HG02571 (cell line): ENCODE results near the gene PMEPA1.

Experiments
- ATAC-seq: cut with Tn5 transposase; IDR thresholded peaks from one replicate; pipeline ENCODE4 v1.9.1; 2021; ENCODE audit warnings: mild to moderate bottlenecking, moderate library complexity; ENCODE audit not compliant: unreplicated experiment

The PMEPA1 gene

DNA sequence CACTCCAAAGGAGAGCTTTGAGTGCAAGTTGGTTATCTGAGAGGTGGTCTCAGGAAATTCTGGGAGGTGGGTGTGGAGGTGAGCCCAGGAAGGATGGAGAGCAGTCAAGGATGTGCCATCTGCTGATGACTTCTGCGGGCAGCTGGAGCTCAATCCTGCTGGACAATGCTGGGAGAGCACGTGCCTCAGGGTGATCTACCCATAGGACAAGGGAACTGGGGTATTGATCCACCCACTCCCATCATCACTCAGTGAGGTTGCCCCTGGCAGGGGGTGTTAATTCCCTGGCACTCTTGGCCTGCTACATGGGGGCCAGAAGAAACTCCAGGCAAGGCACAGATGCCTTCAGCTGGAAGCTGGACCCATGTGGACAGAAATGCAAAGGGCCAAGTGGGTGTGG, 82.5 kb downstream of the PMEPA1 start:
- no peak for ATAC-seq

DNA sequence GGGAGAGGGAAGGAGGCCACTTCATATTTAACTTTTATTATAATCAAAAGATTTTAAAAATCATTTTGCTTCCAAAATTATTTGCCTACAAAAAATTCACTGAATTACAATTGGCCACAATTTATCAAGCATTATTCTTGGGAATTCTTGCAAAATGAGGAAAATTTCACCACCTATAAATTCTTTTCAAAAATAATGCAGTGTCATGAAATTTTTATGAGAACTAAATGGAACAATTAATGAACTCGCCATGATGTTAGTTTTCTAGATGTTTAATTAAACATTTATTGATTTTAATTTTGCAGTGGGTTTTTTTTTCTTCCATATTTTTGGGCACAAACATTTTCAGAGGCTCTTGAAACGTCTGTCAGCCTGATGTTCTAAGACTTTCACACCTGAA, 83.8 kb downstream of the PMEPA1 start:
- no peak for ATAC-seq

DNA sequence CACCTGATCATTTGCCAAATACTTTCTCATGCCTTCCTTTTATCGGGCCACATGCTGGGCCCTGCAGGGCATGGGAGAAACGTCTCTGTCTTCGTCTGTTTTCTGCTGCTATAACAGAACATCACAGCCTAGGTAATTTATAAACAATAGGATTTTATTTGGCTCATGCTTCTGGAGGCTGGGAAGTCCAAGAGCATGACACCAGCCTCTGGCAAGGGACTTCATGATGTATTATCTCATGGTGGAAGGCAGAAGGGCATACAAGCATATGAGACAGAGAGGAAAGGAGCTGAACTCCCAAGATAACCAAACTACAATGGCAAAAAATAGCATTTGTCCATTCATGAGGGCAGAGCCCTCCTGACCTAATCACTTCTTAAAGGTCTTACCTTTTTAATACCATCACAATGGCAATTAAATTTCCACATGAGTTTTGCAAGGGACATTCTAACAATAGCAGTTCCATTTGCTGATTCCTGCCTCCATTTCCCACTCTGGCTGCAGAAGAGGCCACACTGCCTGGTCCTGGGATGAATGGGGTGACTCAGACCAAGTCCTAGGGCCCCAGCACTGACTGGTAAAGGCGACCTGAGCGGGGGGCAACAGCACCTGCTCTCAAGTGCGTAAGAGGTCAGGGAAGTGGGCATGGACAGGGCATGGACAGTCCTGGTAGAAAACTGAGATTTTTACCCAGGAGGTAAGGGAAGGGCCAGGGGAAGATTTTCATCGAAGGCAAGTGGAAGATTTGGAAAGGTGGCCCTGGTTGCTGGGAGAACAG, 84.4 kb downstream of the PMEPA1 start:
- ATAC-seq, result no peak

DNA sequence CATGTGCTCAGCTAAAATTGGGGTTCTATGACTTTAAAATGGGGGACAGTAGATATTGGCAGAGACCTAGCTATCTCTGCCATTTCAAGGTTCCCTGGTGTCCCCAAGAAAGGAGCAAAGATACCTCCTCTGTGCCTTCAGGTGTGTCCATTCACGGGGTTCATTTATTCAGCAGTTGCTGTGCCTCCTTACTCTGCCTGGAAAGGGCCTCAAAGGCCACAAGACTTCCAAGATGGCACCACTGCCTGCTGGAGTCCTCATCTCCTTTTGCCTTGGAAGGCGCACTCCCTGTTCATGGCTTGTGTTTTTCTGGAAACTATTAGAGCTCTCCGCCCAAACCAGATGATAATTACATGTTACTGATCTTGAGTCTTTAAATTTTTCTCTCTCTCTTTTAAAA, 85.7 kb downstream of the PMEPA1 start:
- ATAC-seq, result no peak

DNA sequence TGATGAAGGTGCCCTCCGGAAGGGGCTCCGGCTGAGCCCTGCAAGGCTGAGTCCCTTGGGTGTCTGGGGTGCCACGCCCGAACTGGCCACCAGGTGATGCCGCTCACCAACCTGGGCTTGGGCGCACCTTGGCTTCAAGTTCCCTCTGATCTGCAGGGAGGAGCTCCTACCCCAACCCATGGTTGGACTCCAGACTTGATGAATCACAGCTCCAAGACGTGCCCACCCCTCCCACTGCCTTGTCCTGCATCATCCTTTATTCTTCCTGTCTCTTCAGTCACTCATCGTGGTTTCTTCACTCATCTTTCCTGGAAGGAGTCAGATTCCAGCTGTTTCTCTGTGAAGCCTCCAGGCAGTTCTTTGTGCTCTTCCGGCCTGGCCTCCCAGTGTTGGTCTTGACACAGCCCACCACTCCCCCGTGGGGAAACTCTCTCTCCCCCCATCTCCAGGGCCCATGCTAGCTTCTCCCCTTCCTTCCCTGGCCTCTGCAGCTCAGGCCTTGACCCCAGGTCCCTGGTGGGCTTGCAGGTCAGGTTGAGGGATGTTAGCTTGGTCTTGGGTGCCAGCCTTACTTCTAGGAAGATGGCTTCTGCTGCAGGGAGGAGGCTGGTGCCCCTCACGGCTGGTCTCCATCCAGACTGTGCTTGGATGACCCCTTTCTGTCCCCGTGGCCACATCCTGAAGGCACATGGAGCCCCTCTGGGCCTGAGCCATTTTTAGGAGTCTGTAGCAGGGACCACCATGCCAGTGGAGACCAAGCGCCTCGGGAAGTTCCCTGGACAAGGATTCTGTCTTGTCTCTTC, 87.0 kb downstream of the PMEPA1 start:
- no peak for ATAC-seq

DNA sequence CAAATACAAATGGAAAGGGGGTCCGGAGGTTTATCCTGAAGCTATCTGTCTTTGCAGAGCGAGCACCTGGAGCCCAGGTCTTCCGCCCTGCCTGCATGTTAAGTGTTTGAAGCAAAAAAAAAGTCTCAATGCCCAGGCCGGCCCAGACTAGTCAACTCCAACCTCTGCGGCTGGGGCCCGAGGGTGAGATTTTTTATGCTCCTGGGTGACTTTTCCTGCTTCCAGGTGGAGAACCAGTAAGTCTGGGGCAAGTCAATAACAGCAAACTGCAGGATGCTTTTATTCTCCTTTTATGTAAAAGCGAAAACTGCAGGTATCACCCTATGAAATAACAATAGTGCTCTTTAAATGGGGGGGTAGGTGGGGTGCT, 87.6 kb downstream of the PMEPA1 start:
- no peak for ATAC-seq

DNA sequence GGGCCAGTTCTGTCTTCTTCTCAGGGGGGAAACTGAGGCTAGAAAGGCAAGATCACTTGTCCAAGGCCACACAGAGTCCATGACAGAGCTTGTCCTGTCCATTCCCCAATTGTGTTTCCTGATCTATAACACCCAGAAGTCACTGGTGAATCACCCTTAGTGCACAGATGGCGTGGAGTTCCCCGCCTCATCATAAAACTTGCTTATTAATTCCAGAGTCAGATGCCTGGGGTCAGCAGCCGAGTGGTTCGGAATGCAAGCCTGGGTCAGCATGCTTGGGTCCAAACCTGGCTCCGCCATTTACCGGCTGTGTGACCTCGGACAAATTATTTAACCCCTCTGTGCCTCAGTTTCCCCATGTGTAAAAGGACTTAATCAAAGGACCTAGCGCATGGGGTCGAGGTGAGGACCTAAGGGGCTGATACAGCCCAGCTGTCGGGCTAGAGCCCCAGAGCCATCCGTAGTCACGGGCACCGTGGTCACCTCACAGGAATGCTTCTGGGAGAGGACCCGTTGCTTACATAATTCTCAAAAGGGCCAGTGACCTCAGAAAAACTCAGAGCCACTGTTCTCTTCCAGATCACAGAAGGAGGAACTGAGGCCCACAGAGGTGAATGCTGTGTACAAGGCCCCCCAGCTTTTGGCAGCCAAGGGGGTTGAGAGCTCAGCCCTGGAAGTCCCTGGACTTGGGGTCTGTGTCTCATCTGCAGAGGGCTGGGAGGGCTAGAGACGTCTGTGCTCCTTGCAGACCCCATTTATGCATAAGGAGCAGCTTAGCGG, 88.2 kb downstream of the PMEPA1 start:
- ATAC-seq, result no peak

DNA sequence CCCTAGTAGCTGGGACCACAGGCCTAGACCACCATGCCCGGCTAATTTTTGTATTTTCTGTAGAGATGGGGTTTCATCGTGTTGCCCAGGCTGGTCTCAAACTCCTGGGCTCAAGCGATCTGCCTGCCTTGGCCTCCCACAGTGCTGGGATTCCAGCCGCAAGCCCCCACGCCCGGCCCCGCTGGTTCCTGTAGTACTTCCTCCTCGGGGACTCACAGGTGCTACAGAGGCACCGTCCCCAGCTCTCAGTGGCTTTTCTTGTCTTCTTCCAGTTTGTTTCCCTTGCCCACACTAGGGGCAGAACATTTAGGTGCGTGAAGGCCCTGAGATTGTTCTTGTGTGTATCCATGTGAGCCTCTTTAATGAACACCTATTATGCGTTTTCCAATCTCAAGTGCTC, 88.8 kb downstream of the PMEPA1 start:
- no peak for ATAC-seq

DNA sequence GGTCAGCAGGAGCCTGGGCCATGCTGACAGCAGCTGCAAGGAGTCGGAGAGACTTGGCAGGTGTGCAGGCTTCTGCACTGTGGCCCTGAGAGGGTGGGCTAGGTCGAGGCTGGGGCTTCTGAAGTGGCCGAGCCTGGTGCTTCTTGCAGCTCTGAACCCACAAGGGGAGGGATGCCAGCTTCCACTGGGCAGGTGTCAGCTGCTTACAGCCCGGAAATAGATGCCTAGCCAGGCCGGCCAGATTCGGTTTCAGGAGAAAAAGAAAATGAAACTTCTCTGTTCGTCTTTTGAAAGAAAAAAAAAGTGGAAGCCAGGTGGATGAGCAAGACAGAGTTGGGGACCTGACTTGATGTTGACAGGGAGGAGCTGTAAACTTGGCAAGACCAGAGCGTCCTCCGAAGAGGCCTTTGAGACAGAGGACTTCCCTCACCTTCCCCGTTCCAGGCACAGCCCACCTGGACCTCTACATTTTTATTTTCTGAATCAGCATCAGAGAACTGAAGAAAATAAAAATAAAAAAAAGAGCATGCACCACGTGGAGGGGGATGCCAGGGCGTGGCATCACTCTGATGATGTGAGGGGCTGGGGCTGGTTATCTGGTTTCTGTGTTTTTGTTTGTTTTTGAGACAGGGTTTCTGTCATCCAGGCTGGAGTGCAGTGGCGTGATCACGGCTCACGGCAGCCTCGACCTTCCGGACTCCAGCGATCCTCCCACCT, 89.4 kb downstream of the PMEPA1 start, which contains the start of gene ZBP1:
TSS of gene ZBP1 (minus strand) at position 153 of the 717 bp plus-strand sequence. CDS start at position 22, 131 bp downstream.
- ATAC-seq, result peak; percentile 68

DNA sequence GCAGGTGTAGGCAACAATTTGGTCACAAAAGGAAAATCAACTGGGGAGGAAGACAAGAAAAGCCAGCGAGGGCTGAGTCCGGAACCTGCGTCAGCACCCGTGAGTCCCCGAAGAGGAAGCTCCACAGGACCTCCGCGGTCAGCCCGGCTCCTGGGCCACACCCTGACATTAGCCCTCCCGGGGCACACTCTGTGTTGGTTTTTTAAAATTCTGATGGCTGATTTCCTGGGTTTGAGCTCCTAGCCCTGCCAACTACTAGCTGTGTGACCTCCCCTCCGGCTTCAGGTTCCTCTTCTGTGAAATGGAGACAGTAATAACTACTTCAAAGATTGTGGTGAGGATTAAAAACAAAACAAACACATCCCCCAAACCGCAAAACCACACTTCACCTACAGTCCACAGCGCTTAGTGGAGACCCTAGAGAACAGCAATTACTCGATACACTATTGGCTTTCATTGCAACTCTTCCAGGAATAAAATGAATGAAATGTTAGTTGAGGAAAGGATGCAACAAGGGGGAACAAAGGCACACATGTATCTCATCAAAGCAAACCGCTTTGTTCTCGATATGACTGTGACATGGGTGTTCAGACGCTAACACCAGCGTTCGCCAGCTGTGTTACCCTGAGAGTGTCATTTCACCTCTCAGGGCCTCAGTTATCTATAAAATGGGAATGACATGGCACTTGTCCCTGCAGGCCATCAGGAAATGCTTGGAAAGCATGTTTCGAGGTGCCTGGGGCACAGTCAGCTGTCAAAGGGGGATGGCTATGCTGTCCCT, 90.6 kb downstream of the PMEPA1 start:
- ATAC-seq, result peak; percentile 46

DNA sequence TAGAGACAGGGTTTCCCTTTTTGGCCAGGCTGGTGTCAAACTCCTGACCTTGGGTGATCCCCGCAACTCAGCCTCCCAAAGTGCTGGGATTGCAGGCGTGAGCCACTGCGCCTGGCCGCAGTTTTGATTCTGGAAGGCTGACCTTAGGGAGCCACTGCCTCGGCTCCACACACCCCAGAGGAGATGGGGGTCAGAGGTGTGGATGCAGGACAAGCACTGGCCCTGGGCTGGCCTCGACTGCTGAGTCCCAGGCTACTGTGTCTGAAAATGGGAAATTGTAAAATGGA, 91.1 kb downstream of the PMEPA1 start:
- ATAC-seq, result peak; percentile 3

DNA sequence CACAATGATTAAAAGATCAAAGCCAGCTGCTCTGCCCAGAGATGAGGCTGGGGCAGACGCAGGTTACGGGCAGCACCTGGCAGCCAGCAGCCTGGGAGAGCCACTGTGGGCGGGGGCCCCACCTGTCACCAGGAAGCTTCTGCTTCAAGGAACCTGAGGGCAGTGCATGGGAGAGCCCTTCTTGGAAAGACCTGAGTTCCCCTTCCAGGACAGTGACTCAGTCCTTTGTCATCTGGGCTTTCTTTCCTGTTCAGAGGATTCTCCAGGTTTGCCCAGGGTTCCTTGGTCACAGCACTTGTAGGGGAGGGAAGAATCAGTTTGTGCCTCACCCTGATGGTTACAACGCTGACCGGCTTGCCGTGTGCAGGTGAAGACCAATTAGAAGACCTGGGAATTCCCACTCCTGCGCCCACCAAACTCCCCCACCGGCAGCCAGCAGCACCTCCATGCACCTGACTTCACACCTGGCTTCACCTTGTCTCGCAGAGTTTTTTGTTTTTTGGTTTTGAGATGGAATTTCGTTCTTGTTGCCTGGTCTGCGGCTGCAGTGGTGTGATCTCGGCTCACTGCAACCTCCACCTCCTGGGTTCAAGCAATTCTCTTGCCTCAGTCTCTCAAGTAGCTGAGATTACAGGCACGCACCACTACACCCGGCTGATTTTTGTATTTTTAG, 91.6 kb downstream of the PMEPA1 start:
- ATAC-seq, result no peak

DNA sequence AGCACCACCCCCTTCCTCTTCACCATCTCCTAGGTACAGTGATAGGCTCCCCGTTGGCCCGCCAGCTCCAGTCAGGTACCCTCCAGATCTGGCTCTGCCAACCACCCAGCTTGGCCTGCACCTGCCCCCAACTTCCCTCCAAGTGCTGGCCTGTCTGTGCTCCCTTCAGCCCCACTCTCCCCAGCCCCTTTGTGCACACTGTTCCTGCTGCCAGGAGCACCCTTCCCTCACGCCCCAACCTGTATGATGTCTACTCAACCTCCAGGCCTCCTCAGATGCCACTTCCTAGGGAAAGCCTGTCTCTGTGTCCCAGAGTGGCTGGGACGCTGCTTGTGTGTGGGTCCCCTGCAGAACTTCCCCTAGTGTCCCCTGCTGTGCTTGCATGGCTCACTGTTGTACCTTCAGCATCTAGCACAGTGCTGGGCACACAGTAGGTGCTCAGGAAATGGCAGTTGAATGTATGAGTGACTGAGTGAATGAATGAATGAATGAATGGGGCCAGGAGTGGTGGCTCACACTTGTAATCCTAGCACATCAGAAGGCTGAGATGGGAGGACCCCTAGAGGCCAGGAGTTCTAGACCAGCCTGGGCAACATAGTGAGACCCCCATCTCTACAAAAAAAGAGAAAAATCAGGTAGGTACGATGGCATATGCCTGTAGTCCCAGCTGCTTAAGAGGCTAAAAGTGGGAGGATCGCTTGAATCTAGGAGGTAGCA, 92.6 kb downstream of the PMEPA1 start:
- no peak for ATAC-seq

DNA sequence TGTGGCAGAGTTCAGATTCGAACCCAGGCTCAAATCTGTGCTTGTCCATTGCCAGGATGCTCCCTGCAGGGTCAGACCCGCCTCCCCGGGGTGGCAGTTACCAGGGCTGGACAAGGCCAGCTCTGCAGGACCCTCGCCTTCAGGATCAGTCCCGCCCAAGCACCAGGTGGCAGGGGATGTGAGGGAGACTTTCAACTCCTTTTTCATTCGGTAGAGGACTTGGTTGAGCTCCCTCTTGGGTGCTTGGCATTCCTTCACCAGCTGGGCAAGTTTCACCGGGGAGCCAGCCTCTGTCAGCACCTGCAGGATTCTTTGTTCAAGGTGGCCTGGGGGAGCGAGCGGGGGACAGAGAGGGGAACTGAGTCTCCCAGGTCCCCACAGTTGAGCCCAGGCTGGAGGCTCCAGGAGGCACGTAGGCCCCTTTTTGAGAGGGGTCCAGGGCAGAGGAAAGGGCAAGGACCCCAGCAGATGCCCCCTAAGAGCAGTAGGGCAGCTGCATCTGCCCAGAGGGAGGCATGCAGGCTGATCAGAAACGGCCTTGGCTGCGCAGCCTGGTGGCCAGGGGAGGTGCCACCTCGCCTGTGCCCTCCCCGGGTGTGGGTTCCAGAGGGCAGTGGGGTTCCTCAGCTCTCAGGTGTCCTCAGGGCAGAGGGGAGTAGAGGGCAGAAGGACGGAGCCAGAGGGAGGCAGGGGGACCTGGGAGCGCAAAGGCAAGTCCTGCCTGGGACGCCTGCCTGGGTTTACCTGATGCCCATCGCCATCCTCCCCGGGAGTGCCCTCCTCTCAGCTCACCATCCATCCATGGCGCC, 93.5 kb downstream of the PMEPA1 start:
- ATAC-seq, result no peak

DNA sequence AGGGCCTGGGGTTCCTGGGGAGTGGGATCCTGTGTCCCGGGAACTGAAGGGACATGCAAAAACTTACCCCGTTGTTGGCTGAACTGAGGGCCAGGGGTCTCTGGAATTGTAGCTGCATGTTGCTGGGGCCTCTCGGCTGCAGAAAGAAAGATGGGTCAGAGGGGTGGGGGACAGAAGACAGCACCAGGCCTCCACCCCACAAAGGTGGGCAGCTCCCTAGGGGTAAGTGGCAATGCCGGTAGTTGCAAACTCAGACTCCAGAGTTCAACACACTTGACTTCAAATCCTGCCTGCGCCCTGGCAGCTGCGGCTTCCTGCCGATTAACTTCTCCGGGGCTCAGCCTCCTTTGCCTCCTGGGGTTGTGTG, 94.4 kb downstream of the PMEPA1 start:
- ATAC-seq, result no peak

DNA sequence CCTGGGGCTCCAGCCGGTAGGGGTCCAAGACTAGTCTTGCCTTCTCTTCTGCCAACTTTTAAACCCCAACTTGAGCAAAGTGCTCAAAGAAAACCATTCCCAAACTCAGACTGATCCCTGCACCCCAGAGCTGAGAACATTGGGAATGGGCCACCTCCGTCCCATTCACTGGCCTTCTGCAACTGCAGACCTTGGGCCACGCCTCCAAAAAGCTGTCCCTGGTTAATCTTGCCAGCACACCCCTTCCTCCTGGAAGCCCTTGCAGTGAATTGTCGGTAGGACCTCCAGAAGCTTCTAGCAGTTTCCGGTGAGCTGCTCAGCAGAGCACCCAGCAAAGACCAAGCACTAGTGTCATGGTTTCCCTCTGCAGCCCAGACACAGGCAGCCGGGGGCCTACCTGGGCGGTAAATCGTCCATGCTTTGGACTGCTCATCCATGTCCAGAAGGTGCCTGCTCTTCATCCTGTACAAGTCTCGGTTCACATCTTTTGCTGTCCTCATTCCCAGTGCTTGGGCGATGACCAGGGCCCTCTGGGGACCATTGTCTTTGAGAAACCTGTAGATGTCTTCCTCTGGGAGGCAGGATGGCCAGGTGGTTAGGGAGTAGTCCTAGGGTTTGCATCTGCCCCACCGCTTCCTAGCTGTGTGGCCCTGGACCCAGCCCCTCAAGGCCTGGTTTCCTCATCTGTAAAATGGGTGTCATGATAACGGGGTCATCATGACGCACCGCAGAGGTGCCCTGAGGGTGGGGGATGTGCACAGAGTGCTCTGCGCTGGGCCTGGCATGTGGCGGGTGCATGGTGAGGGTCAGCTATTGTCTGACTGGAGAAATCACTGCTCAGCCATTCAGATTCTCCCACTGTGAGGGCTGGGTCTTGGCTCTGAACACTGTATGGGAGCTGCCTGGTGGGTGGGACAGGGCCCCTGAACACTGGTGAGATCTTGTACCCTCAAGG, 95.0 kb downstream of the PMEPA1 start:
- no peak for ATAC-seq

DNA sequence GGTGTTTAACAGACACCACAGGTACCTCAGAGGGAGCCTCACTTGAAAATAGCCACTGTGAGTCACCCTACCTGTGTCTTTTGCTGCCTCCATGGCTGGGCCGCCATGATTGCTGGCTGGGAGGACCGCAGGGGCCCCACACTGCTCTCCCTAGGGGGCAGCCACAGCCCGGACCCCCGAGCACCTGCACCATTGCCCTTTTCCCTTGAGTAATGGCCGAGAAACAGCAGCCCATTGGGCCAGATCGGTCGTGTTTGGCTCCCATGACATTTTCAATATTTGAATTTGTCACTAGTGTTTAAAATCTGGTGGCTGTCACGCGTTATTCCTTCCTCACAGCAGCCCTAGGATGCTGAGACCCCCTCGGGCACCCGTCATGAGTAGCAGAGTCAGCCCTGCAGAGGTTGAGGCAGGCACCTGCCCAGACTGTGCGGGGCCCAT, 96.3 kb downstream of the PMEPA1 start:
- ATAC-seq, result no peak
